Coronary artery (tissue), 2 donors: Measurements from ENCODE around the gene MRC2.
"Not testable (repeated sequence)": the region's sequence is repeated elsewhere in the genome, so short reads cannot be mapped to it uniquely, and the experiment has no call there.

Experiments
- DNase-seq: peaks from one replicate; pipeline ENCODE4 v3.0.0-alpha.2; 2017; ENCODE audit warnings: low spot score
- H3K27ac ChIP-seq, 2 donors: fragments of 200-600 bp; sonication (generic); one replicate each; pipeline ENCODE4 v1.5.1; 2016 to 2019
- H3K4me3 ChIP-seq: fragments of 200-600 bp; sonication (generic); 2 replicates; pipeline ENCODE4 v1.5.1; 2016; ENCODE audit warnings: mild to moderate bottlenecking, moderate library complexity
- TF ChIP-seq, protein P1 (sequence below): fragments of 200-600 bp; sonication (generic); IDR thresholded peaks from one replicate; pipeline ENCODE4 v1.5.1; 2019; ENCODE audit warnings: antibody characterized with exemption

The MRC2 gene

DNA sequence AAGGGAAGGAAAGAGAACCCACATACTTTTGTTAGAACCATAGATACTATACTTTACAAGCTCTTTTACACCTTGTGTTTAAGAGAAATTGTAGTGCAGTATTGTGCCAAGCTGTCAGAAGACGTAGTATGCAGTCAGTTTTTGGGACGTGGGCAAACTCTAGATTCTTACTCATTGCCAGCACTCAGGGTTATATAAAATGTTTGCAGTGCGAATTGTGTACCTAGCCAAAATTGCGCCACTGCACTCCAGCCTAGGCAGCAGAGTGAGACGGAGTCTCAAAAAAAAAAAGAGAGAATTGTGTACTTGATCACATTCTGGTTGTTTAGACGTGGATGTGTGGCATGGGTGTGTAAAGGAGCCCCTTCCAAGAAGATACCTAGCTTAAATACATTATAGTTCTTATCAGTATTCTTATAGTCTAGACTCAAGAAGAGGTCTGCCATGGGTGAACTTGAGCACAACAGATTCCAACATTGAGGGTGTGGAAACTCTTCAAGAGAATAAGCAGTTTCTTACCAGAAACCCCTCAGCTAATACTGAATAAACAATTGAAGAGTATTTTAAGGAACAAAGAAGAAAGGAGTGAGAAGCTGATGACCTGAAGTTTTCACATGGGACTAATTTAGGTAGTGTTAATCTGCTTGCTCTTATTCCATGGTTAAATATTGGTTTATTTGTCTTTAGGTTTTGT lies 27.4 kb upstream of the MRC2 start:
- Histone ChIP-seq H3K4me3 (no peak overlapping the region), H3K27ac (no peak overlapping the region)
- TF ChIP-seq, protein P1, sequence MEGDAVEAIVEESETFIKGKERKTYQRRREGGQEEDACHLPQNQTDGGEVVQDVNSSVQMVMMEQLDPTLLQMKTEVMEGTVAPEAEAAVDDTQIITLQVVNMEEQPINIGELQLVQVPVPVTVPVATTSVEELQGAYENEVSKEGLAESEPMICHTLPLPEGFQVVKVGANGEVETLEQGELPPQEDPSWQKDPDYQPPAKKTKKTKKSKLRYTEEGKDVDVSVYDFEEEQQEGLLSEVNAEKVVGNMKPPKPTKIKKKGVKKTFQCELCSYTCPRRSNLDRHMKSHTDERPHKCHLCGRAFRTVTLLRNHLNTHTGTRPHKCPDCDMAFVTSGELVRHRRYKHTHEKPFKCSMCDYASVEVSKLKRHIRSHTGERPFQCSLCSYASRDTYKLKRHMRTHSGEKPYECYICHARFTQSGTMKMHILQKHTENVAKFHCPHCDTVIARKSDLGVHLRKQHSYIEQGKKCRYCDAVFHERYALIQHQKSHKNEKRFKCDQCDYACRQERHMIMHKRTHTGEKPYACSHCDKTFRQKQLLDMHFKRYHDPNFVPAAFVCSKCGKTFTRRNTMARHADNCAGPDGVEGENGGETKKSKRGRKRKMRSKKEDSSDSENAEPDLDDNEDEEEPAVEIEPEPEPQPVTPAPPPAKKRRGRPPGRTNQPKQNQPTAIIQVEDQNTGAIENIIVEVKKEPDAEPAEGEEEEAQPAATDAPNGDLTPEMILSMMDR, result no peak
- no peak for DNase-seq

DNA sequence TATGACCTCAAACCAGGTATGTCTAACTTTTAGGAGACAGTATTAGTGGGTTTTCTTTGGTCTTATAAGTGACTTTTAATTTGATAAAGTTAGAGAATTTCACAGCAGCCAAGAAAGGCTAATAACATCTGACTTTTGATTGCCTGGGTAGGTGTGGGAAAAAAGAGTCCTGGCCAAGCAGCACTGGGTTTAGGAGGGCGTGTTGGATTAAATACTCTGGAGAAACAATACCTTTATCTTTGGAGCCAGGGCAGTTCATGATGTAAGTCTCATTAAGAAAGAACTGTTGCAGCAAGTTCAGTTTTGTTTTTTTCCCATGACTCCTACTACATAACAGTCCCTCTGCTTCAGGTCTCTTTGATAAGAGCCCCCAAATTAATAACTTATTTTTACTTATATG lies 26.7 kb upstream of the MRC2 start:
- H3K27ac ChIP-seq, result no peak overlapping the region
- no peak for DNase-seq
- H3K4me3 ChIP-seq, result no peak overlapping the region
- TF ChIP-seq, protein P1, result no peak

GRCh38 chr17:62601471-62601870 lies 26.0 kb upstream of the MRC2 start:
- Histone ChIP-seq H3K27ac (no peak overlapping the region), H3K4me3 (no peak overlapping the region)
- TF ChIP-seq, protein P1, result no peak
- no peak for DNase-seq

GRCh38 chr17:62603783-62604182 lies 23.7 kb upstream of the MRC2 start:
- DNase-seq, H3K27ac ChIP-seq, H3K4me3 ChIP-seq: not testable (repeated sequence)

- Histone ChIP-seq H3K4me3 (no peak overlapping the region), H3K27ac (no peak overlapping the region)
- DNase-seq, result no peak
- TF ChIP-seq, protein P1, result no peak
Observed at GRCh38 chr17:62605588-62605987, 21.9 kb upstream of the MRC2 start.

DNA sequence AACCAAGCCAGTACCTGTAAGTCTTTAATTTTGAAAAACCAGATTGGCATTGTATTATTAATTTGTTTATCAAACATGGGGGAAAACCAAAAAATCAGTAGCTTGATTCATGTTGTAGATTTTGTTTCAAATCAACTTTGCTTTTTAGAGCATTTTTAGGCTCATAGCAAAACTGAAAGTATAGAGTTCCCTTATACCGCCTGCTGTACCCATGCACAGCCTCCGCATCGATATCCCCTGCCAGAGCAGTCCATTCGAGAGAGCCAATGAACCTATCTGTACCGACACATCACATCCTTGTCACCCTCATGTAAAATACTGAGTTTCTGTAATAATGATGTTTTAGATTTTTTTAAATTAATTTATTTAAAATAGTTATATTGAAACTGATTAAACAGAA lies 16.2 kb upstream of the MRC2 start:
- Histone ChIP-seq H3K27ac (no peak overlapping the region), H3K4me3 (no peak overlapping the region)
- TF ChIP-seq, protein P1, result no peak
- no peak for DNase-seq

- H3K4me3 ChIP-seq, result no peak overlapping the region
- H3K27ac ChIP-seq, result no peak overlapping the region
- TF ChIP-seq, protein P1, result no peak
- DNase-seq, result no peak
Observed at GRCh38 chr17:62611728-62612127, 15.7 kb upstream of the MRC2 start.

- not testable (repeated sequence) for H3K27ac ChIP-seq, DNase-seq, H3K4me3 ChIP-seq
Observed at GRCh38 chr17:62612289-62612688, 15.2 kb upstream of the MRC2 start.

GRCh38 chr17:62613095-62613494 lies 14.4 kb upstream of the MRC2 start:
- H3K4me3 ChIP-seq, DNase-seq, H3K27ac ChIP-seq: not testable (repeated sequence)
